H9 (cell line): Measurements from ENCODE around the gene ZNF407. TPM values are rescaled to one million over a fixed set of nuclear protein-coding genes. Genes with fewer than 3 reads are reported as not detected.

Source experiments
- DNase-seq: peaks from one replicate; pipeline ENCODE4 v3.0.0-alpha.2; 2017
- H2AFZ ChIP-seq: one replicate; pipeline ENCODE4 v1.6.1; 2013; ENCODE audit warnings: mild to moderate bottlenecking, low read length, control low read depth, moderate library complexity
- H2AK5ac ChIP-seq: 2 replicates; pipeline ENCODE4 v1.6.1; 2013; ENCODE audit warnings: low read length, control low read depth, mixed read lengths; ENCODE audit not compliant: insufficient read length
- H2BK120ac ChIP-seq: one replicate; pipeline ENCODE4 v1.6.1; 2013; ENCODE audit warnings: low read depth, mild to moderate bottlenecking, low read length, control low read depth, inconsistent platforms; ENCODE audit not compliant: poor library complexity, severe bottlenecking
- H2BK12ac ChIP-seq: 2 replicates; pipeline ENCODE4 v1.6.1; 2013; ENCODE audit warnings: low read length, control low read depth, mixed read lengths, low read depth; ENCODE audit not compliant: insufficient read length
- H2BK15ac ChIP-seq: 2 replicates; pipeline ENCODE4 v1.6.1; 2013; ENCODE audit warnings: low read depth, low read length, control low read depth
- H2BK20ac ChIP-seq: one replicate; pipeline ENCODE4 v1.6.1; 2013; ENCODE audit warnings: low read depth, mild to moderate bottlenecking, low read length, control low read depth, inconsistent platforms; ENCODE audit not compliant: poor library complexity, severe bottlenecking
- H2BK5ac ChIP-seq: 2 replicates; pipeline ENCODE4 v1.6.1; 2013; ENCODE audit warnings: low read length, control low read depth, mixed read lengths; ENCODE audit not compliant: insufficient read length
- H3K14ac ChIP-seq: 2 replicates; pipeline ENCODE4 v1.6.1; 2013; ENCODE audit warnings: low read length, control low read depth; ENCODE audit not compliant: insufficient read depth
- H3K18ac ChIP-seq: 2 replicates; pipeline ENCODE4 v1.6.1; 2013; ENCODE audit warnings: low read depth, mild to moderate bottlenecking, mixed read lengths, low read length, control low read depth; ENCODE audit not compliant: insufficient read length
- H3K23ac ChIP-seq: 2 replicates; pipeline ENCODE4 v1.6.1; 2013; ENCODE audit warnings: low read length, control low read depth, mixed read lengths, low read depth; ENCODE audit not compliant: insufficient read length
- H3K23me2 ChIP-seq: 2 replicates; pipeline ENCODE4 v1.6.1; 2013; ENCODE audit warnings: low read depth, mild to moderate bottlenecking, mixed read lengths, low read length, control low read depth; ENCODE audit not compliant: insufficient read length, poor library complexity, severe bottlenecking
- H3K27ac ChIP-seq: 2 replicates; pipeline ENCODE4 v1.5.1; 2013; ENCODE audit warnings: low read length, control low read depth, mixed read lengths, low read depth; ENCODE audit not compliant: insufficient read length
- H3K27me3 ChIP-seq: 2 replicates; pipeline ENCODE4 v1.6.1; 2013; ENCODE audit warnings: low read length, control low read depth, inconsistent platforms; ENCODE audit not compliant: insufficient read depth
- H3K4ac ChIP-seq: 2 replicates; pipeline ENCODE4 v1.6.1; 2013; ENCODE audit warnings: low read depth, mild to moderate bottlenecking, control low read depth, inconsistent platforms, low read length, moderate library complexity
- H3K4me1 ChIP-seq: 2 replicates; pipeline ENCODE4 v1.6.1; 2013; ENCODE audit warnings: low read length, control low read depth, inconsistent platforms; ENCODE audit not compliant: insufficient read depth
- H3K4me2 ChIP-seq: 2 replicates; pipeline ENCODE4 v1.6.1; 2013; ENCODE audit warnings: low read length, control low read depth, mixed read lengths; ENCODE audit not compliant: insufficient read length, insufficient read depth
- H3K56ac ChIP-seq: 2 replicates; pipeline ENCODE4 v1.6.1; 2013; ENCODE audit warnings: low read depth, mild to moderate bottlenecking, mixed read lengths, low read length, control low read depth; ENCODE audit not compliant: insufficient read length
- H3K79me1 ChIP-seq: 2 replicates; pipeline ENCODE4 v1.6.1; 2013; ENCODE audit warnings: low read depth, mild to moderate bottlenecking, moderate library complexity, low read length, control low read depth, inconsistent platforms; ENCODE audit not compliant: insufficient read depth, poor library complexity, severe bottlenecking
- H3K79me2 ChIP-seq: 2 replicates; pipeline ENCODE4 v1.6.1; 2013; ENCODE audit warnings: low read length, control low read depth, inconsistent platforms; ENCODE audit not compliant: insufficient read depth
- H3K9ac ChIP-seq: 2 replicates; pipeline ENCODE4 v1.6.1; 2013; ENCODE audit warnings: low read length, control low read depth, mixed read lengths; ENCODE audit not compliant: insufficient read length; ENCODE audit errors: extremely low read depth
- H3K9me3 ChIP-seq: one replicate; pipeline ENCODE4 v1.6.1; 2013; ENCODE audit warnings: low read depth, low read length, inconsistent platforms; ENCODE audit not compliant: control insufficient read depth
- H3T11ph ChIP-seq: one replicate; pipeline ENCODE4 v1.6.1; 2013; ENCODE audit warnings: mild to moderate bottlenecking, low read length, control low read depth, inconsistent platforms
- H4K20me1 ChIP-seq: one replicate; pipeline ENCODE4 v1.6.1; 2013; ENCODE audit not compliant: control insufficient read depth, insufficient read length, insufficient read depth
- H4K5ac ChIP-seq: 2 replicates; pipeline ENCODE4 v1.6.1; 2013; ENCODE audit warnings: low read depth, mild to moderate bottlenecking, mixed read lengths, low read length, control low read depth; ENCODE audit not compliant: insufficient read length
- H4K8ac ChIP-seq: replicated peaks from 2 replicates; pipeline ENCODE4 v1.6.1; 2013; ENCODE audit warnings: low read length, control low read depth, mixed read lengths, low read depth; ENCODE audit not compliant: insufficient read length
- H4K91ac ChIP-seq: 2 replicates; pipeline ENCODE4 v1.6.1; 2013; ENCODE audit warnings: low read depth, mild to moderate bottlenecking, moderate library complexity, mixed read lengths, low read length, control low read depth; ENCODE audit not compliant: insufficient read length
- H3K27ac Mint-ChIP-seq, 3 experiments: 2 replicates in 2 of 3; 3 replicates in 1 of 3; pipeline ENCODE4 v1.8.0; 2020 to 2021; ENCODE audit warnings: mixed read lengths in 3 of 3, mild to moderate bottlenecking in 1 of 3, moderate library complexity in 1 of 3
- H3K27me3 Mint-ChIP-seq: 2 replicates; pipeline ENCODE4 v1.8.0; 2021; ENCODE audit warnings: low read depth, mild to moderate bottlenecking, moderate library complexity, mixed read lengths
- H3K36me3 Mint-ChIP-seq, 3 experiments: 2 replicates in 2 of 3; 3 replicates in 1 of 3; pipeline ENCODE4 v1.8.0; 2020 to 2021; ENCODE audit warnings: low read depth in 3 of 3, mixed read lengths in 3 of 3; ENCODE audit not compliant: insufficient read depth in 1 of 3
- H3K4me1 Mint-ChIP-seq, 2 experiments: 2 replicates each; pipeline ENCODE4 v1.8.0; 2020; ENCODE audit warnings: mixed read lengths in 2 of 2
- H3K4me3 Mint-ChIP-seq, 2 experiments: 2 replicates in 1 of 2; 3 replicates in 1 of 2; pipeline ENCODE4 v1.8.0; 2020 to 2021; ENCODE audit warnings: mild to moderate bottlenecking in 2 of 2, mixed read lengths in 2 of 2, moderate library complexity in 1 of 2
- H3K9me3 Mint-ChIP-seq, 2 experiments: 2 replicates in 1 of 2; 3 replicates in 1 of 2; pipeline ENCODE4 v1.8.0; 2020; ENCODE audit warnings: mild to moderate bottlenecking in 2 of 2, mixed read lengths in 2 of 2, moderate library complexity in 1 of 2
- WGBS: extraction: QIAGEN DNeasy Blood & Tissue Kit; methylation state at CpG from one replicate; pipeline ENCODE4 v1.1.7; 2013; ENCODE audit warnings: missing lambda C conversion rate, low lambda C conversion rate, mixed read lengths; ENCODE audit not compliant: insufficient read length; ENCODE audit errors: extremely low coverage; 5-methylcytosine and 5-hydroxymethylcytosine counted together
- total RNA-seq: library from RNA; stranded (reverse); gene quantifications from 2 replicates; pipeline ENCODE4 v1.2.1, GENCODE V29; 2021
- TF ChIP-seq, protein P1 (sequence below): fragments of 200-600 bp; sonication (generic); conservative IDR thresholded peaks from 3 replicates; pipeline ENCODE4 v1.8.0; 2021; ENCODE audit warnings: antibody characterized with exemption, mild to moderate bottlenecking

Gene ZNF407
- total RNA-seq, 1 experiment from 2014 or later, result 8.7 TPM

- no peak overlapping the region for H3K23ac ChIP-seq
- Mint-ChIP-seq H3K27ac (peak overlapping the region in 2 of 3 experiments; percentile 71 to 77; a peak in 2 of 7 replicates), H3K4me1 (peaks cover 52 to 61% of the 10 kb centered on the region in 2 experiments), H3K36me3 (no peaks in the 10 kb centered on the region), H3K27me3 (no peaks in the 10 kb centered on the region), H3K9me3 (no peaks in the 10 kb centered on the region), H3K4me3 (no peak overlapping the region)
- no peak overlapping the region for H2BK5ac ChIP-seq
- H3K9me3 ChIP-seq, result no peaks in the 10 kb centered on the region
- peak overlapping the region; percentile 29 for H3K4me2 ChIP-seq
- H4K8ac ChIP-seq, result no peak overlapping the region
- no peaks in the 10 kb centered on the region for H3K27me3 ChIP-seq
- no peak overlapping the region for H3K56ac ChIP-seq
- no peak overlapping the region for H2BK120ac ChIP-seq
- no peaks in the 10 kb centered on the region for H4K20me1 ChIP-seq
- no peak overlapping the region for H3K27ac ChIP-seq
- no peak overlapping the region for H4K91ac ChIP-seq
- no CpG with 5 or more reads among the region's 2 CpGs for WGBS
- no peak overlapping the region for H3K9ac ChIP-seq
- H2BK15ac ChIP-seq, result no peak overlapping the region
- no peak overlapping the region for H3T11ph ChIP-seq
- no peak overlapping the region for H3K18ac ChIP-seq
- no peak overlapping the region for H4K5ac ChIP-seq
- no peaks in the 10 kb centered on the region for H3K23me2 ChIP-seq
- H2BK12ac ChIP-seq, result no peak overlapping the region
- DNase-seq, result no peak
- peaks cover 6% of the 10 kb centered on the region; the same call in 1 of the 2 replicates for H3K4me1 ChIP-seq
- no peaks in the 10 kb centered on the region for H3K79me2 ChIP-seq
- no peak overlapping the region for H3K14ac ChIP-seq
- no peak overlapping the region for H3K4ac ChIP-seq
- no peak overlapping the region for H2AFZ ChIP-seq
- H2AK5ac ChIP-seq, result no peak overlapping the region
- no peak overlapping the region for H2BK20ac ChIP-seq
- TF ChIP-seq, protein P1, sequence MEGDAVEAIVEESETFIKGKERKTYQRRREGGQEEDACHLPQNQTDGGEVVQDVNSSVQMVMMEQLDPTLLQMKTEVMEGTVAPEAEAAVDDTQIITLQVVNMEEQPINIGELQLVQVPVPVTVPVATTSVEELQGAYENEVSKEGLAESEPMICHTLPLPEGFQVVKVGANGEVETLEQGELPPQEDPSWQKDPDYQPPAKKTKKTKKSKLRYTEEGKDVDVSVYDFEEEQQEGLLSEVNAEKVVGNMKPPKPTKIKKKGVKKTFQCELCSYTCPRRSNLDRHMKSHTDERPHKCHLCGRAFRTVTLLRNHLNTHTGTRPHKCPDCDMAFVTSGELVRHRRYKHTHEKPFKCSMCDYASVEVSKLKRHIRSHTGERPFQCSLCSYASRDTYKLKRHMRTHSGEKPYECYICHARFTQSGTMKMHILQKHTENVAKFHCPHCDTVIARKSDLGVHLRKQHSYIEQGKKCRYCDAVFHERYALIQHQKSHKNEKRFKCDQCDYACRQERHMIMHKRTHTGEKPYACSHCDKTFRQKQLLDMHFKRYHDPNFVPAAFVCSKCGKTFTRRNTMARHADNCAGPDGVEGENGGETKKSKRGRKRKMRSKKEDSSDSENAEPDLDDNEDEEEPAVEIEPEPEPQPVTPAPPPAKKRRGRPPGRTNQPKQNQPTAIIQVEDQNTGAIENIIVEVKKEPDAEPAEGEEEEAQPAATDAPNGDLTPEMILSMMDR, result no peak
- no peaks in the 10 kb centered on the region for H3K79me1 ChIP-seq
Observed at GRCh38 chr18:74799542-74799941, 201.9 kb downstream of the ZNF407 start.
